ENCODE measurements around the gene KDM4C.

DNA sequence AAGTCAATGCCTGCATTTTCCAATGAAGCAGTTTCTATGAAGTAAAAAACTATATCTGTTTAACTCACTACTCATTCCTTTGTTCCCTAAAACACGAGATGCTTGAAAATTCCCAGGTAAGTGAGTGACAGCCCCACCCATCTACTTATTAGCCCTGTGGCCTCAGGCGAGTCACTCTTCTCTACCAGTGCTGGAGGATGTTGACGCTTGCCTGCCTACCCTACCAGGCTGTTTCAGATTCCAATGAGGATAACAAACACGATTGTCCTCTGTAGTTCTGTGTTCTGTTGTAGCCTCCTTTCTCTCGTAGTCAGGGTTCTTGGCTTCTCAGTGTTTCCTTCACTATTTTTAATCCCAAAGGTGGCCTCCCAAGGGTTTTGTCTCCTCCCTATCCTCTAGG lies 388.8 kb downstream of the KDM4C start:
- TF ChIP-seq, protein P1, sequence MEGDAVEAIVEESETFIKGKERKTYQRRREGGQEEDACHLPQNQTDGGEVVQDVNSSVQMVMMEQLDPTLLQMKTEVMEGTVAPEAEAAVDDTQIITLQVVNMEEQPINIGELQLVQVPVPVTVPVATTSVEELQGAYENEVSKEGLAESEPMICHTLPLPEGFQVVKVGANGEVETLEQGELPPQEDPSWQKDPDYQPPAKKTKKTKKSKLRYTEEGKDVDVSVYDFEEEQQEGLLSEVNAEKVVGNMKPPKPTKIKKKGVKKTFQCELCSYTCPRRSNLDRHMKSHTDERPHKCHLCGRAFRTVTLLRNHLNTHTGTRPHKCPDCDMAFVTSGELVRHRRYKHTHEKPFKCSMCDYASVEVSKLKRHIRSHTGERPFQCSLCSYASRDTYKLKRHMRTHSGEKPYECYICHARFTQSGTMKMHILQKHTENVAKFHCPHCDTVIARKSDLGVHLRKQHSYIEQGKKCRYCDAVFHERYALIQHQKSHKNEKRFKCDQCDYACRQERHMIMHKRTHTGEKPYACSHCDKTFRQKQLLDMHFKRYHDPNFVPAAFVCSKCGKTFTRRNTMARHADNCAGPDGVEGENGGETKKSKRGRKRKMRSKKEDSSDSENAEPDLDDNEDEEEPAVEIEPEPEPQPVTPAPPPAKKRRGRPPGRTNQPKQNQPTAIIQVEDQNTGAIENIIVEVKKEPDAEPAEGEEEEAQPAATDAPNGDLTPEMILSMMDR (IDR thresholded peaks at IDR 0.05): no peak
- no peak for TF ChIP-seq POLR2A (IDR thresholded peaks at IDR 0.05)
